ENCODE data around the gene PYCARD.

GRCh38 chr16:31183432-31184428, 18.8 kb downstream of the PYCARD start:
- TF ChIP-seq, protein P1, sequence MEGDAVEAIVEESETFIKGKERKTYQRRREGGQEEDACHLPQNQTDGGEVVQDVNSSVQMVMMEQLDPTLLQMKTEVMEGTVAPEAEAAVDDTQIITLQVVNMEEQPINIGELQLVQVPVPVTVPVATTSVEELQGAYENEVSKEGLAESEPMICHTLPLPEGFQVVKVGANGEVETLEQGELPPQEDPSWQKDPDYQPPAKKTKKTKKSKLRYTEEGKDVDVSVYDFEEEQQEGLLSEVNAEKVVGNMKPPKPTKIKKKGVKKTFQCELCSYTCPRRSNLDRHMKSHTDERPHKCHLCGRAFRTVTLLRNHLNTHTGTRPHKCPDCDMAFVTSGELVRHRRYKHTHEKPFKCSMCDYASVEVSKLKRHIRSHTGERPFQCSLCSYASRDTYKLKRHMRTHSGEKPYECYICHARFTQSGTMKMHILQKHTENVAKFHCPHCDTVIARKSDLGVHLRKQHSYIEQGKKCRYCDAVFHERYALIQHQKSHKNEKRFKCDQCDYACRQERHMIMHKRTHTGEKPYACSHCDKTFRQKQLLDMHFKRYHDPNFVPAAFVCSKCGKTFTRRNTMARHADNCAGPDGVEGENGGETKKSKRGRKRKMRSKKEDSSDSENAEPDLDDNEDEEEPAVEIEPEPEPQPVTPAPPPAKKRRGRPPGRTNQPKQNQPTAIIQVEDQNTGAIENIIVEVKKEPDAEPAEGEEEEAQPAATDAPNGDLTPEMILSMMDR (IDR thresholded peaks at IDR 0.05; ENCODE audit: borderline replicate concordance, extremely low read depth, low read length, poor library complexity, severe bottlenecking) = no peak
- TF ChIP-seq EZH2 (IDR thresholded peaks at IDR 0.05; ENCODE audit: borderline replicate concordance, low read depth, low read length, severe bottlenecking) = no peak

Measured in DND-41 (cell line).